HL-60/S4 treated with retinoic acid at 250 ng/mL for 4 days and 3 days (cell line): ENCODE data around the gene CCDC192.
"Not testable (repeated sequence)": the region's sequence is repeated elsewhere in the genome, so short reads cannot be mapped to it uniquely, and the experiment has no call there.

Experiments
- in situ Hi-C: fragments of 300-500 bp; cut with MboI; formaldehyde crosslinking; loops from 2 replicates; pipeline ENCODE4 v1.7.0; 2022; ENCODE audit warnings: low sequenced_read_pairs

Gene CCDC192, protein sequence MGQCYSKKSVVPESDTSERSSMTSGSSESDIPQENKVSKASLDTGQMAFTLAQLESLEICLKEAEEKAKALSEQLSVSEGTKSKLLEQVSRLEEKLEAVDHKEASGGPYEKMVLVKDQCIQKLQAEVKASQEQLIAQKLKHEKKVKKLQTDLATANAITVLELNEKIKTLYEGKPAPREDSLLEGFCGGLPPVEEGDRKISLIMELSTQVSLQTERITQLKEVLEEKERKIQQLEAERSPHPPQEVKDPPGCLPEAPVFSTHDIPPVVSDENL

GRCh38 chr5:127702926-127703561 lies at the start of gene CCDC192:
Gene CCDC192 (plus strand): TSS chr5:127703391. CDS start chr5:127703446, 55 bp downstream.
- in situ Hi-C loops = no loop called here

- in situ Hi-C loops = no loop called here
These were observed 46.4 kb upstream of the CCDC192 start for GRCh38 chr5:127656825-127657224.

DNA sequence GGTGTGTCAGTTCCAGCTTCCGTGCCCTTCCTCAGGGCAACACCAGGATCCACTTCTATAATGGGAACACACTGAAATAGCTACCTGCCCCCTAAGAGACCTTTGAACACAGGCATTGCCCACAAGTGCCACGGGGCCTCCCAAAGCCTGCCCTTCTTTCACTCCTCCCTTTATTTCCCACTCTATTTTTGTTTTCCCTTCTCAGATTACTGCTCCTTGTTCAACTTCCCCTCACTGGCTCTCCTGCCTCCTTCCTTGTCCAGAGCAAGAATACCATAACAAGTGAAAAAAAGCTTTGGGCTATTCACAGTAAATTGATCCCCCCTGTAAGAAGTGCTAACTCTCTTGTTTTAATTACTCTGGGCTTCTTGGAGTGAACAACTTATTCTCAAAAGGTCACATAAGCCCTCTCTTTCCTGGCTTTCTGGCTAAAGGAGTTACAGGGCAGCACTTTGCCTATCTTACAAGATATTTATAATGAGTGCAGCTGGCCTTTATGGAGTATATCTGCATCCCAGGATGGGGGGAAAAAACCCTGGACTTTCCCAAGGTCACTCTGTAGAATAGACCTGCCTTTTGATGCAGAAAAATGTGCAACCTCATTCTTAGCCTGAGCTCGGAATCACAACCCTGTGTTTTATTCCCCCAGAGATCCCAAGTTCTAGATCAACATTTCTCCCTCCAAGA lies 43.0 kb upstream of the CCDC192 start:
- in situ Hi-C loops = no loop called here

- in situ Hi-C loops = no loop called here
These were observed 39.1 kb upstream of the CCDC192 start for GRCh38 chr5:127664093-127664492.

DNA sequence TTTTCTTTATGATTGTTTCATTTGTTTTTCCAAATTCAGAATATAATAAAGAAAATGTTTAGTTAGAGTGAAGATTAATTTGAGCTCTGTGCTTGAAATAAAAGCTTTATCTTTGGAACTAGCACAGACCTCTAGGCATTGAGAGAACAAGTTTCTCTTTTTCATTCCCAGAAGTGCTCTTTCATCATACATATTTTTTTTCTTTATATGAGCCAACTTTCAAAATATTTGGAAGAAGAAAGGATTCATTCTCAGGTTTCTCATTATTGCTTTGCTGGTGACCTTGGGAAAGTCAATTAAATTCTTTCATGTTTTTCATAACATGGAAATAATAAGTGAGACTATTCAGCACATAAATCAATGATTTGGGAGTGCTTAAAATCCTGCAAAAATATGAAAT lies 37.5 kb upstream of the CCDC192 start:
- in situ Hi-C loops = no loop called here

DNA sequence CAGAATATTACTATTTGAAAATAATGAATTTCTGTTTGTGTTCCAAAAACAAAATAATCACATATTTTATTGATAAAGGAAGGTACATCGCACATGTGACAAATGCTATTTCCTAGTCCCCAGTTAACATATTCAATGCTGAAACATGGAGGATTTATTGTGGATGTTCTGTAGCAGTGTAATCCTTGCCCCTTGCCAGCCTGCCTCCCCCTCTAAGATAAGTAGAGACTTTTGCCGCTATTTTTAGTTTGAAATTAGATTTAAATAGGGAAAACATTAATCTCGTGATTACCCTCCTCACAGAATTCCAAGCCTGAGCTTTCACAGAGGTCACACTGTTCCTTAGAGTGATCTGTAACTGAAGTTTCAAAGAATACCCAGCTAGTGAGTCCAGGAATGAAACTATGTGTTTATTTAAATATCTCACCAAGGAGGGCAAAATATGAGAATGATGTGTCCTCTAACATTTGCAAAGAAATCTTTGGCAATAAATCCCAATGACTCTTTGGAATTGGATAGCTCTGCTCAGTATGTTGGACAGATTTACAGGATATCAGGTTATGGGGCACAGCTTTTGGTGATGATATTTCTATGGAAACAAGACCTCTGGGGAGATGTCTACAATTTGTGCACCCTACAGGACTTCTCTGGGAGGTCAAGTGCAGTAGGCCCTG lies 37.0 kb upstream of the CCDC192 start:
- in situ Hi-C loops = no loop called here

DNA sequence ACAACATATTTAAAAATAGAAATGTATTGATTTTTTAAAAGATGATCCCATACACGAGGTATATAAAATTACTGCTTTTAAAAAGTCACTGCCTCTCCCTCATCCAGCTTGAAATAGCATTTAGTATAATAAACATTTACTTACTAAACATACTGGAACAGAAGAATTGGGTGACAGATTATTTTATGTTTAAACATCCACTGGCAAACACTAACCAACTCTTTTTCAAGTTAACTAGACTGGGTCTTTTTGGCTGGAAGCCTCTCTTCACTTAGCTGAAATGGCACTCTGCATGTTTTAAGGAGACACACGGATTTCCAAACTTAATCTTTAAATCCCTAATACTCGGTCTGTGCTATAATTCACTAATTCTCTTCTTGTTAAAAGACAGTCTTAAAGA lies 35.3 kb upstream of the CCDC192 start:
- in situ Hi-C loops = no loop called here

- in situ Hi-C loops = no loop called here
These were observed 32.0 kb upstream of the CCDC192 start for GRCh38 chr5:127671218-127671617.

DNA sequence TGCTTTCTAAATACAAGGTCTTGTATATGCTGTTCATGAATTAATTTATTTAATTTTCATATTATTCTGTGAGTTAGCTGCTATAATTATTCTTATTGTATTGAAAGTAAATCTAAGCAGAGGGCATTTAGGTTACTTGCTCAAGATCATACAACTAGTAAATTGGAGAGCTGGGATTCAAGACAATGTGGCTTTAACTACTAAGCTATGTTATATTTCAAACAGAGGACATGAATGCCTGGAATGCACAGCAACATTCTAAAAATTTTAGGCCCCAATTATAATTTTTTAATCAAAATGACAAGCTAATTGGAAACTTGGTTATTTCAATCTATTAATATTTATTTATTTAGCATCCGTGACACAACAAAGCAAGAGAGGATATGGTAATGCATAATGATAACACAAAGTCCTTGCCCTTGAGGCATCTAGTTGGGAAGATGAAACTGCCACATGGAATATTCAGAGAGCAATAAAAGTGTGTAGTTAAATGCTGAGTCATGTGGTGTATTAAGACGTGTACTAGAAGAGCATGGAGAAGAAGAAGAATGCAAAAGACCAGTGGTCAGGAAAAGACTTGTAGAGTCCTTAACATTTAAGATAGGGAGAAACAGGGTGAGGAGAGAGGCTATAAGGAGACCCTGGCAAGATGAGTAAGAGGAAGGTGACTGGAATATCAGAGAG lies 29.9 kb upstream of the CCDC192 start:
- in situ Hi-C loops = no loop called here

GRCh38 chr5:127676951-127677350 lies 26.2 kb upstream of the CCDC192 start:
- in situ Hi-C loops = not testable (repeated sequence)

DNA sequence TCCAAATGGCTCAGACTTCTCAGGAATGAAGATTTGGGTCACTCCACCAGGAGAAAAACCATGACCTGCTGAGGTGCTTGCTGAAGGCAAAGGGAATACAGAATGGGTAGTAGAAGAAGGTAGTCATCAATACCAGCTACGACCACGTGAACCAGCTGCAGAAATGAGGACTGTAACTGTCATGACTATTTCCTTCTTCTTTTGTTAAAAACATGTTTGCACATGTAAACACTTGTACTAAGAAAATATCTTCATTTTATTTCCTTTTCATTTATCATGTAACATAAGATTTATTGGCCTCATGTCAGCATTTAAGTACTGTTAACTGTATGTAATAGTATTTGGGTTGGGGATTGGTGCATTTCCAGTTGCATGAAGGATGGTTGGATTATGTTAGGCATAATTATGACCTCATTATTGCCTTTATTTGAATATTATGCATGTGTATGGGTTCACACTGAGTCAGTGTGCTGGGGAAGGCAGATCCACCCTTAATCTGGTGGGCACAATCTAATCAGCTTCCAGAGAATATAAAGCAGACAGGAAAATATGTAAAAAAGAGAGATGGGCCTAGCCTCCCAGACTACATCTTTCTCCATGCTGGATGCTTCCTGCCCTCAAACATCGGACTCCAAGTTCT lies 23.4 kb upstream of the CCDC192 start:
- in situ Hi-C loops = not testable (repeated sequence)

- in situ Hi-C loops = no loop called here
These were observed 22.6 kb upstream of the CCDC192 start for GRCh38 chr5:127680595-127680994.

DNA sequence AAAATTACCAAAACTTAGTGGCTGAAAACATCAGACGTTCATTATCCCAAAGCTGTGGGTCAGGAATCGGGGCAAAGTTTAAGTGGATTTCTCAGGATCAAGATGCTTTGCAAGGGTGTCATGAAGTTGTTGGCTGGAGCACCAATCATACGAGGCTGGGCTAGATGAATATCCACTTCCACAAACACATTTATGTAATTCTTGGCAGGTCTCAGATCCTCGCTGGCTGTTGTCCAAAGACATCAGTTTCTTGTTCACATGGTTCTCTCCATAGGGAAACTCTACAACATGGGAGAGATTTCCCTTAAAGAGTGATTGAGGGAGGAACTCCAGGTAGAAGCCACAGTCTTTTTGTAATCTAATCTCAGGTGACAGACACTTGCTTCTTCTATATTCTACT lies 20.2 kb upstream of the CCDC192 start:
- in situ Hi-C loops = no loop called here

DNA sequence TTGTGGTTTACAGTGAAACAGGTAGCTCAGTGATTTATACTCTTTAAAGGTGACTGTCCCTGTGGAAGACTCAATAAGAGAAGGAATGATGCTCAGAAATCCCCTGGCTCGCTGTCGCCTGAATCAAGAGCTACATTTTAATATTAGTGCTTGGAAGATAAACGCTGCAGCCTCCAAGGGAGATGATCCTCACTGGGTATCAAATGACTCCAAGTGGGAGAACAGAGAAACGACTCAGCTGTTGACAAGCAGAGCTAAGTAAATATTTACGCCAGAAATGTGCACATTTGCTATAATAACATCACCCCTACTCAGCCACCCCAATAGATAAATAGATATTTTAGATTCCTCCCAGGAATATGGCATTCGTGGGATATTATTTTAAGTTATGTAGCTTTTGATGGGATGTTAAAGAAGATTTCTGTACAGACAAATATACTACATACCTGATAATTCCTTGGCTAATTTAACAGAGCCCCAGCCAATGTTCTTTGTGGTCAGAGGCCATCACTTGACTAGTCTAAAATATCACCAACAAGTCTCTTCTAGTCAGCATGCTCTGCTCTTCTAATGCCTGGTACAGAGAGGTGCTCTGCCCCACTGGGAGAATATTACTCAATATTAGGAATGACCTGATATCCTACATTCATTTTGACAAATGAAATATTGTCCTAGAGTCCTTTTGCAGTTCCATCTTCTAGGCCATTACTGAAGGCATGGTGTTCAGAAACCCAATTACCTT lies 18.3 kb upstream of the CCDC192 start:
- in situ Hi-C loops = no loop called here

GRCh38 chr5:127685662-127686061 lies 17.5 kb upstream of the CCDC192 start:
- in situ Hi-C loops = no loop called here

DNA sequence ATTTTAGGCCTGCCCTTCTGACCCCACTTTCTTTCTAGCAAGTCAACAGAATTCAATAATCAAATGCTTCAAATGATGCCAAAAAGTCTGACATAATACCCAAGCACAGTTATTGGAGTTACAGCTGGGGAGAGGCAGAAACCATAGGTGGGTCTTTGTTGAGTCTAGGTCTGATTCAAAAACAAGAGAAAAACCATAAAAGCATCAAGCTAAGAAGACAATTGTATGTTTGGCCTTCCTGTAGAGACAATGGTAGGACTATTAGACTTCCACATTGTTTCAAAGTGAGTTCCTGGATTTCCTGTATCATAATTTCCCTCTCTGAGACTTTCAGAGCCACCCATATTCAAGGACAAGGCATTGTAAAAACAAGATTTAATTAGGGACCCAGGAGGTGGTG lies 16.8 kb upstream of the CCDC192 start:
- in situ Hi-C loops = no loop called here

DNA sequence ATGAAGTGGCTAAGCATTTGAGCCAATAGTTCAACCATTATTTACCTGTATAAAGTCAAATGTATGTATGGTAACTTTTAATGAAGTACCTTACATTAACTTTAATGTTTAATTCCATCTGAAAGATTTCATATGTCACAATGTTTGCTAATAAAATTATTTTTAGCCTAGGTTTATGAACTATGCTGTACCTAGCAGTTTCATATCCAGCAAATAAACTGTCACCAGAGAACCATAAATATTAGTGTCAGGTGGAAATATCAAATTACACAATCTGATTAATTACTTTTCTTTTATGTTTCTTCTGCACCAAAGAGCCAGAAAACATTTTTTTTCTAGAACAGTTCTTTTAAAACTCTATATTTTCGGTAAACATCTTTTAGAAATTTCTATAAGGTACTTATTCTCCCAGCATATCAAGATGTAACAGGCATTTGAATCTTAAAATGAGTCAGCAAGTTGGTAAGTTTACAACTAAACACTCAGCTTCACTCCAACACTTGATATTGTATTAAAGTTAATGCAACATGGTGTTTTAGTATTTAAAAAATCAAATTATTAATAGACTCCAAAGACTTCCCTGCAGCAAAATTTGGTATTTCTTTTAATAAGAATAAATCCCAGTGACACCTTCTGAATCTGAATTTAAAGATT lies 8.5 kb upstream of the CCDC192 start:
- in situ Hi-C loops = no loop called here

DNA sequence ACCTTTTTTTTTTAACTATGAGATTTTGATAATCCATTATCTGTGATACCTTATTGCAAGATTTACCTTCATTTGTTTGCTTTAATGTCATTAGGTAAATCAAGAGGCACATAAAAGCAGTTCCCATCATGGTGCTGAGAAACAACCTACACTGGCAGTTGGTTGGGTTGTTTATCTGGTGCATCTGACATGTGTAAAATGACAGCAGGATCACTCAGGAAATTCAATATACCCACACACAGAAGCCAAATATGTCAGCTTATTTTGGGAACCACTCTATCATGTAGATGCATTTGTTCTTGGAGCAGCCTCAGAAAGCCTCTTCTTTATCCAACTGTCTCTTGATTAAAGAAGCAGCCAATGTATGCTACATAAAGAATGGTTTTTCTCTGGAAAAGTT lies 7.8 kb upstream of the CCDC192 start:
- in situ Hi-C loops = no loop called here

GRCh38 chr5:127696683-127697082 lies 6.5 kb upstream of the CCDC192 start:
- in situ Hi-C loops = no loop called here
